Prostate gland (tissue), 2 donors: ENCODE measurements around the gene MAD1L1.
A peak's percentile ranks its signal among the peaks of the same experiment; 100 is the strongest.

Experiments
- CTCF ChIP-seq, 4 experiments: fragments of 200-600 bp in 2 of 4; fragments of 450-650 bp in 2 of 4; sonication (generic) in 2 of 4; IDR thresholded peaks; 1 replicate in 3 of 4; 2 replicates in 1 of 4; pipeline ENCODE4 v1.5.1; 2016 to 2019; ENCODE audit warnings: antibody characterized with exemption in 4 of 4, mild to moderate bottlenecking in 2 of 4, moderate library complexity in 2 of 4
- POLR2A ChIP-seq: fragments of 450-650 bp; IDR thresholded peaks from one replicate; pipeline ENCODE4 v1.6.1; 2016; ENCODE audit warnings: antibody characterized with exemption, mild to moderate bottlenecking

DNA sequence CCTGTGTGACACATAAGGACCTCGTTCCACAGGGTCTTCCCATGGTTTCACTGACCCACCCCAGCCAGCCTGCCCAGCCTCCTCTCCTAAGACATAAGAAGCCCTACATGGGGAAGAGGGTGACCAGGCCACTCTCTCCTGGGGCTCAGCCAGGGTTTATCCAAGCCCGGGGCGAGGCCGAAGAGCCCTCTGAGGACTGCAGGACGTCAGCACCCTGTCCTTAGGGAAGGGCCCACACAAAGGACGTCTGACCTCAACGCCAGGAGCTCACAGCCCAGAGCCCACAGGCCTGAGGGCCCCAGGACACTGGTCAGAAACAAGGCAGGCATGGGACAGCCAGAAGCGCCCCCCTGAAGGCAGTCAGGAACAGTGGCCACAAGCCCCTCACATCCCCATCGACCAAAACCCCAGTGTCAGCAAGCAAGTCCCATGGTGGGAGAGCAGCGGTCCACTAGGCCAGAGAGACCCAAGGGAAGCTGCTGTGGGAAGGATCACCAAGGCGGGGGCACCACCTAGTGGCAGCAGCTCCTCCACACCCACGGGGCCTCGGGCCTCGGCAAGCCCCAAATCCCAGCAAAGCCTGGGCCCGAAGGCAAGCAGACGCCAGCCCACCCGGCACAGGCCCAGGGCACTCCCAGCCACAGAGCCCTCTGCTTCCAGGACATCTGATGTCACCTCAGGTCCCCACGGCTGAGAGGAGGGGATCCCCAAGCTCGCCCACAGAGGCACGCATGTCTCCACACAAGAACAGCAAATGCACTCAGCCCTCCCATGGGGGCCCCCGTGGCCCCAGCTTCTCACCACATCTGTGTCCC, 23.4 kb downstream of the MAD1L1 start:
- TF ChIP-seq CTCF (IDR thresholded peaks at IDR 0.05) (peak; percentile 44 to 85 (median 68)), POLR2A (no peak)
